NK-92 (cell line): Measurements from ENCODE around the gene MKNK1.

Experiments
- DNase-seq: peaks from one replicate; lab custom pipeline; 2025; ENCODE audit not compliant: unreplicated experiment; lab: John Stamatoyannopoulos, UW

The MKNK1 gene

DNA sequence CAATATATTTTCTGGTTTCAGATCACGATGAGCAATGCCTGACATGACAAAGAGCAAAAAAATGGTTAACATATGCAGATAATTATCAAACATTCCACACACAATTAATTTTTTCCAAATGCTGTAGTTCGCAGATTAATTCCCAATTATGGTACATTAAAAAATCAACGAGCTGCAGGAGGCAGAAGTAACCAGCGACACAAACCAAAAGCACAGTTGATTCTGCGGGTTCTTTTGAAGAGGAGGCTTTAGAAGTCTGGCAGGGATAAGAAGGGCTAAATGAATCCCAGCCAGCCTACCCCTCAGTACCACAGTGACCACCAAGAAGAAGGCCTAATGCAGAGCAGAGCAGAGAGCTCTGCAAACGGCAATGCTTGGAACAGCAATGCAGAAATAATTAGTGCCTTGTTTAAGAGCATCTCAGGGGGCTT is 35.6 kb downstream of the MKNK1 start:
- no peak for DNase-seq

DNA sequence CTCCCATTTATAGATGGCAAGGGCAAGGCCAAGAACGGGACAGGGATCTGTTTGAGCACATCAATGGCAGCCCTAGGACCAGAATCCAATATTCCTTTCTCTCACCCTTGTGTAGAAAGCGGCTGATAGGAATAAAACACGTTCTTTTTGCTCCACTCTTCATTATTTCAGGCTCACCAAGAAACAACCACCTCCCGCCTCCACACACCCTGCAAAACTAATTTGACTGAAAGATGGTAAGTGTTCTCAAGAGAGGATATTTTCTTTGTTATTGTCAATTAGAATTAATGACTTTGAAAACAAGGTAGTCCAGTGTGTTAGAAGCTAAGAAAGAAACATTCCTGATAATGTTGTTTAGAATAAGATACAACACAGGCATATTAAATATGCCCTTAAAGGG is 40.7 kb downstream of the MKNK1 start:
- no peak for DNase-seq

DNA sequence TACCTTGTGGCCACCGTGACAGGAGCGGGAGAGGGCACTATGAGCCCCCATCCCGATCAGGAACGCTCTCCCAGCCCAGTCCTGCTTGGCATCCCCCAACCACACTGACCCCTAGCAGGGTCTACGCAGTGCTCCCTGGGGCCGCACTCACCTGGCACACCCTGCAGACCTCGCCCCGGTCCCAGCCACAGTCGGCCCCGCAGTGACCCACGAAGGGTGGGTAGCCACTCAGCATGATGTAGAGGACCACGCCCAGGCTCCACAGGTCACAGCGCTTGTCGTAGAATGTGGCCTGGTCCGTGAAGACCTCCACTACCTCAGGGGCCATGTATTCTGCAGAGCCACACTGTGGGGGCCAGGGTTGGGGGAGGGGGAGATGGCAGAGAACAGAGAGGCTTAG is 41.6 kb downstream of the MKNK1 start:
- DNase-seq: no peak

DNA sequence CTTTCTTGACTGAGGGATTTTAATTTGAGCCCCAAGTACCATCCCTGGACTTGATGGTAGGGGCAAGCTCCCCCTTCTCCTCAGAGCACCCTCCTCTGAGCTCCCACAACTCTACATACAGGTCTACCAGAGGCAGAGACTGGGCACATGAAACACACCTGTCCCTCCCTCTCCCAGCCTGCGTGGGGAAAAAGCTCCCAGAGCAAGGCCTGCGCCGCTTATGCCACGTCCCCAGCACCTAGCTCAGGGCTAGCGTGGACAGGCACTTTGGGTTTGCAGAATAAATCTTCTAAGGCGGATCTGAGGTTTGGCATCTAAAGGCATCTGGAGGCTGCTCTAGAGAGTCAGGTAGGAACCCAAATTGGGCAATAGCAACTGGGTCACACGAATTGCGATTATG is 45.1 kb downstream of the MKNK1 start:
- no peak for DNase-seq

DNA sequence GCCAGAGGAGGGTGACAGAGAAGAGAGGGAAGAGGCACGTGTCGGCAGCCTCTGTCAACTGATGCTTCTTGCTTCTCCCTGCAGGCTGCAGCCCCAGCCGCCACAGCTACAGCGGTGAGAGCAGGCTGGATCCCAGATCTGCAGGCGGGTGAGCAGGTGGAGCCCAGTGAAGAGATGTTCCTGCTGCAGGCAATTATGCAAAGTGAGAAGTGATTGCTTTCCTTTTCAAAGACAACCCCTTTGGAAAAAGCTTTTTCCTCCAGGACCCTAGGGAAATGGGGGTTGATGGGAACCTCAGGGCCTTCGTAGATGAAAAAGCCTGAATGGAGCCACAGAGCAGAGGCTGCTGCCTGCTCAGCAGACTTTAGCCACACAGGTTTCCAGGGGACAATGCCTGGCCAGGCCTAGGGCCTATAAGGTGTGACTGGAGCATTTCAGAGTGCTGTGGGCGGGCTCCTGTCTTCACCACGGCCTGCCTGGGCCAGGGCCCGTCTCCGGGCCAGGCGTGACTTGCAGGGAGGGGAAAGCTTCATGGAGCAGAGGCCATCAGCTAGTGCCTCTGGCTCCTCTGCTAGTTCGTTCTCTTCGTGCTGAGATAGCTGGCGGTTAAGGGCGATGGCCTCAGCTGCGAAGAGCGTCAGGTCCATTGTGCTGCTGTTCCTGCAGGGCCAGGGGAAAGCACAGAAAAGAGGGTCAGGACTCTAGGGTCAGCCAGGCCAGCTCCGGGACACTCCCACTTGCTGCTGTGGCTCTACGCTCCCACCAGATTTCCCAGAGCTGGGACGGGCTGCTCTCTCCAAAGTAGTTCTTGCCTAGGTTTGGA is 45.7 kb downstream of the MKNK1 start:
- no peak for DNase-seq

GRCh38 chr1:46557403-46557802 is 46.7 kb downstream of the MKNK1 start:
- DNase-seq: no peak

DNA sequence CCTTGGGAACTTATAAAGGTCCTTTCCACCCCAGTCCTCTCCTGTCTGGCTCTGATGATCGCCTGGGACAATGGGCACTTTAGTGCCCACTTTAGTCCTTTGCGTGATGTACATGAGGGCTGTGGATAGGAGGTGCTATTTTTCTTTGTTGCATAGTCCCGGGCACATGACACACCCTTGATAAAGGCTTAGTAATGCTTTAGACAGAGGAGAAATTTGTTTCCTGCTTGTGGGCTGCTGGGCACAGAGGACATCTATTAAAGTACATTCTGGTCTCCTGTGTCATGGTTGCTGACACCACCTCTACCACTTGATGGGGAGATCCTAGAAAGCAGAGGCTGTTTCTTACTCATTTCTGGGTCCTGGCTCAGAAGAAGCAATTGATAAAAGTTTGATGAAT is 47.2 kb downstream of the MKNK1 start:
- no peak for DNase-seq

DNA sequence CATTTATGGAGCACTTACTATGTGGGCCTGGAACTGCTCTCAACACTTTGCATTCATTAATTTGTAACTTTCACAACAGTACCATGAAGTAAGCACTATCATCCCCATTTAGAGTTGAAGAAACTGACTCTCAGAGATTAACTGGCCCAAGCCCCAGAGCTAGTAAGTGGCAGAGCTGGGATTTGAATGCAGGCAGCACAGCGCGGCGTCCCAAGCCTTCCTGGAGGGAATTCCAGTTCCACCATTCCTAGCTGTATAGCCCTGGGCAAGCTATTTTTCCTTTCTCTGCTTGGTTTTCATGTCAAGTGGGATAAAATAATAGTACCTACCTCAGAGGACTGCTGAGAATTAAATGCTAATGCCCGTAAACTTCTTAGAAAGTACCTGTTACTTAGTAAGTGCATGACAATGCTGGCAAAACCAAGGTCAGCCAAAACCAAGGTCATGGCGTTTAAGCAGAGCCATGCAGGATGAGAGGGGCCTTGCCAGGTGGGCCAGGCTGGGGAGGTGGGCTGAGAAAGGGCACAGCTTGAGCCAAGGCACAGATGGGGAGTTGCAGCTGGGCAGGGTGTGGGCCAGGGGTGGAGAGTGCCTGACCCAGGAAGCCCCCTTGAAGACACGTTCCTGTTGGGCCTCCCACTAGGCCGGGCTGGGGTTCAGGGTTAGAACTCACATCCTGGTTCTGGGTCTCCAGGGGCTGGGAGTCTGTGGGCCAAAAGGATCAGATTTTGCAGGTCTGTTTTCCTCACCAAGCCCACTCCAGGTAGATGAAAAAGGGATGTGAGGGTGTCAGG is 48.0 kb downstream of the MKNK1 start:
- DNase-seq: no peak

DNA sequence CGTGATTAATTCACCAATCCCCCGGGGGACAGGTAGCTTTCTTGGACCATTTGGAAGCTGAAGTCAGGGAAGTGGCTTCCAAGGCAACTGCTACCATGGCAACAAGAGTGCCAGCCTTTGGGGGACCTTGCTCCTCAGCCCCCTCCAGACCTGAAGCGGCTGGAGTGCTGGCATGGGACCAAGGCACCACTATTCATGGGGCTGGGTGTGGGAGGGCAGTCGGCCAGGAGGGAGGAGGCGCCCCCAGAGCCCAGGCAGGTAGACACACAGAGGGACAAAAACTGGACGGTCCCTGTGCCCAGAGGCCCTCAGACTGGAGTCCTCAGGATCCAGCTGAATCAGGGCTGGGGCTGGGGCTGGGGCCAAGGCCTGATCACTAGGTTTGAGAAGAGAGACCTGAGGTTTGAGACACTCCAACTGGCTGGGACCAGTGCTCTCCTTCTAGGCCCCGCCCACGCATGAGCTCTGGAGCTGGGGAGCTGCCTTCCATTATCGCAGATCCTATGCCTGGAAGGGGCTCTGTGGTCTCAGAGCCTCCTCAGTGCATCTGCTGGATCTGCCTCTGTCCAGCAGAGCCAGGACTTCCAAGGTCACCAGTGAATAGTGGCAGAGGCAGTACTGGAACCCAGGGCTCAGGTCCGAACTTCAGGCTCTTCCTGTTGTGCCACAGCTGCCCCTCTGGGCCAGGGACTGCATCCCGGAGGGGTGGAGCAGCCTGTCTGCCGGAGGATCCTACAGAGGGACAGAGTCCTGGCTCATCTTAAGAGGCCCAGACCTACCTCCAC is 49.3 kb downstream of the MKNK1 start:
- DNase-seq: no peak

GRCh38 chr1:46554236-46554596 is 49.9 kb downstream of the MKNK1 start:
- no peak for DNase-seq

DNA sequence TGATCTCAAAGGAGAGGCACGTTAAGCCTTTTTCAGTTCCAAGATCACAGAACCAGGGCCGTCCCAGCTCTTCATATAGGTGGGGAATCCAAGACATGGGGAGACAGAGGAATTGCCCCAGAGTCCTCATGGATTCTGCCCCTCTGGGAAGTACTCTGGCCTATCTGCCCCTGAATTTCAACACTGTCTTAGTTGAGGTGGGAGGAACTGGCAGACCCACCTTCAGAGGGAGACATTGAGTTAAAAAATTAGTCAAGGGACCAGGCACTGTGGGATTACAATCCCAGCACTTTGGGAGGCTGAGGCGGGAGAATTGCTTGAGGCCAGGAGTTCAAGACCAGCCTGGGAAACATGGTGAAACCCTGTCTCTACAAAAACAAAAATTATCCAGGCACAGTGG is 50.6 kb downstream of the MKNK1 start:
- no peak for DNase-seq

- no peak for DNase-seq
Measured at GRCh38 chr1:46552357-46553237, 51.5 kb downstream of the MKNK1 start.

DNA sequence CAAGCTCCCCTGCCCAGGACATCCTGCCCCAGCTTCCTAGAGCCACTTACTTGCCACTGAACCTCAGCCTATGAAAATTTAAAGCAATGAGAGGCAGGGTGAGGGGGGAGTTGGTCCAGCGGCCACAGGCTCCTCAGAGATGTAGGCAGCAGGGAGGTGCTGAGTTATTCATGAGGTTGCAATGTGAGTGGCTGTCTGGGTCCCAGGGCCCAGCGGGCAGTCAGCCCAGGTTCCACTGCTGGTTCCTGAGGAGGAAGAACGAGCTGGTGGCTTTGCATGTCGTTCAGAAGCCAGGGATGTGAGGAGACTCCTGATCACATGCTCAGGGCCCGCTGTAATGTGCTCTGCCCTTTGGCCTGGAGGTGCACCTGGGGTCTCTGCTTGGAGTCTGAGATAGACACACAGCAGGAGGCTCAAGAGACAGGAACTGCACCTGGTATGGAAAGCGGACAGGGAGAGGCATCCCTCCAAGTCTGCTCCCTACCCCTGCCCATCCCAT is 52.4 kb downstream of the MKNK1 start, which contains the start of gene KNCN:
Gene KNCN, minus strand, starts transcription at position 51 of the 499 bp plus-strand sequence. CDS start 432 bp downstream, outside the sequence.
- DNase-seq: no peak

DNA sequence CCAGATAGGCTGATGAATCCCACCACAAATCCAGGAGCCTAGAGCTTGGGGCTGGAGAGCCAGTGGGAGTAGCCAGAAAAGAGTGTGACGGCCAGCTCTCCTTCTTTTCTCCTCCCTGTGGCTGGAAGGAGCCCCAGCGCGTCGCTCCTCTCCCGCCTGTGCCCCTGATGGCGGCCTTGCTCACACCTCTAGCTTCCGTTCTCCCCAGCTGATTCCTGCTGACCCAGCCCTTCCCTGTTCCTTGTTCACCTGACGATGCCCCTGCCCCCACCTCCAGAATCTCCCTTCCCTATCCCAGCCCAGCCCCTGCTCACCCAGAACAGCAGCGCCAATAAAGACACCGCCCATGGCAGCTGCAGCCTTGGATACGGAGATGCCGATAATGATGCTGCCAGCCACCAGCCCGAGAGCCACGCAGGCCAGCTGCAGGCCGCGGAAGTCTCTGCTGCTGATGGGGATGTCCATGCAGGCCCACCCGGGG is 53.3 kb downstream of the MKNK1 start:
- DNase-seq: no peak

DNA sequence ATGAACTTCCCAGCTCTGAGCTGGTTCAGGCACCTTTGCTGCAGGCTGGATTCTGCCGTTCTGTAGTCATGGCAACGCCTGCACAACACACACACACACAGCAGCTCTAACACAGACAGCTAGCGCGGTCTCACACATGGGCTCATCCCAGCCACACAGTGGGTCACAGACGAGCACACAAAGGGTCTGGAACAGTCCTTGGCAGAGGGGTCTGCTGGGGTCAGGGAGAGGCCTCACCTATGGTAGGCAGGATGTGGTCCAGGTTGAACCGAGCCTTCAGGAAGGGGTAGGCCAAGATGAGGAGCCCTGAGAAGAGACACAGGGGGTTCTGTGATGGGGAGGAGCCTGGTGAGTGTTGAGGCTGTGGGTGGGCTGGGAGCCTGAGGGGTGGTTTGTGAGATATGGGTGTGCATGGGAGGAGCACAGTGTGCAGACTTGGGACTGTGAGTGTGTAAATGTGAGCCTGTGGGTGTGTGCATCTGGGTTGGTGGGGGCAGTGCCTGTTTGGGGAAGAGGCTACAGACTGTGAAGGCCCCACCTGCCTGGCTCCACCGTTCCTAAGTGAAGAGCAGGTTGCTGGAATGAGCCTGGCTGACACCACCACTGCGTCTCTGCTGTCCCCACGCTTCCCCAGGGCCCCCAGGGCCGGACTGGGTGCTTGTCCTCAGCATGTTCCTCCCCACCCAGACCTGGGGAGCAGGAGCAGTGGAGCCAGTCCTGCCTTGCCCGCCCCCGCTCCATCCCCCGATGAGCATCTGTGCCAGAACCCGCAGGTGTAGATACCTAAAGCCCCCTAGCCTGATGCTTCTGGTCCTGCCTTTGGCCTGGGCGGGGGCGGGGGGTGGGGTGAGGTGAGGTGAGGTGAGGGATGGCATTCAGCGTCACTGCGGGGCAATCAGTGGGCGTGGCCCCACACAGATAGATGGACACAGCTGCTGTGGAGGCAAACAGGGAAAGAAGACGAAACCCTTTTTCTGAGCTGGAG is 54.1 kb downstream of the MKNK1 start:
- no peak for DNase-seq

DNA sequence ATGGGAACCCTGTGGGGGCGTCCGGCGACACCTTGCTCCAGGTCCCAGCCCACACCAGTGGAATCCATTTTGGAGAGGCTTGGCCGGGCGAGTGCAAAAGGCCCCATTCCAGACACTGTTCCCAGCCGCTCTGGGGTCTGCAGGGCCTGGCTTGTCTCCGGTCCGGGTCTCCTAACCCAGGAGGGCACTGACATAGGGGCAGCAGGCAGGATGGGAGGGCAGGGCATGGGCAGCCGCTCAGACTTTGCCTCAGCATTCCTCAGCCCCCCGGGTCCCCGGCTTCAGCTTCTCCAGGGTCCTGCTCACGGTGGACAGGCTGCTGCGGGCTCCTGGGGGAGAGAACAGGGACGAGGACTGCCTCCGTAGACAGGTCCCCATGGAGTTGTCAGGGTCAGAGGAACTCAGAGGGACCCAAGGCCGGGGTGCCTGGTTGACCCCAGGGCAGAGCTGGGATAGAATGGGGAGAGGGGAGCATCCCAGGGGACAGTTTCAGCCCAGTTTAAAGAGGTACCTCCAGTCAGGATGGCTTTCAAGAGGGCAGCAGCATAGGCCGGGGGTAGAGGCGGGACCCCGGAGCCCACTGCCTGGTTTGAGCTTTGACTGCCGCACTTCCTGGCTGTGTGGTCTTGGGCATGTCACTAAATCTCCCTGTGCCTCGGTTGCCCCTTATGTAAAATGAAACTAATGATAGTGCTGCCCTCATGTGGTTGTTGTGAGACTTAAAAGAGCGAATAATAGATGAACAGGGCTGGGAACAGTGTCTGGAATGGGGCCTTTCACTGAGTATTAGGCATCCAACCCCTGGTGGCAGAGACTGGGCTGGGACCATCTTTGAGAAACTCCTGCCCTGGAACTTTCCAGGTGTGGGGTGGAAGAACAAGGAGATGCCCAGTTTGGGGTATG is 56.3 kb downstream of the MKNK1 start:
- DNase-seq: no peak

GRCh38 chr1:46546210-46546609 is 57.9 kb downstream of the MKNK1 start:
- no peak for DNase-seq

DNA sequence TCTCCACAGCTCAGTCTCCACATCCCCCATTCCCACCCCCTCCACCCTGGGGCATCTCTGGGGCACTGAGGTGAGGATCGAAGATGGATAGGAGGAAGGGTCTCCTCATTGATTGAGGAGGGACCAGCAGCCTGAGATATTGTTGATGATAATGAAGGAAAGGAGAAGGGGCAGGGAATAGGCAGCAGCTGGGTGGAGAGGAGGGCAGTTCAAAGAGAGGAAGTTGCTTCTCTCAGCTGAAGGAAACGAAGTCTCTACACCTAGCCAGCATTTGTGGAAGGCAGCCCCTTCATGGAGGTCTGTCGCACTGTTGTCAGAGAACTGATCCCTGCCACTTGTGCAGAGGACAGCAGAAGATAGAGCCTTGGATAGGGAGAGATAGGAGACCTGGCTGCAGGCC is 58.3 kb downstream of the MKNK1 start:
- no peak for DNase-seq
